Measurements from ENCODE around the gene CD24. TPM values are rescaled to one million over a fixed set of nuclear protein-coding genes. Genes with fewer than 3 reads are reported as not detected.
A peak's percentile ranks its signal among the peaks of the same experiment; 100 is the strongest.

The CD24 gene
- total RNA-seq, 1 experiment from 2014 or later, result 1,551 TPM

DNA sequence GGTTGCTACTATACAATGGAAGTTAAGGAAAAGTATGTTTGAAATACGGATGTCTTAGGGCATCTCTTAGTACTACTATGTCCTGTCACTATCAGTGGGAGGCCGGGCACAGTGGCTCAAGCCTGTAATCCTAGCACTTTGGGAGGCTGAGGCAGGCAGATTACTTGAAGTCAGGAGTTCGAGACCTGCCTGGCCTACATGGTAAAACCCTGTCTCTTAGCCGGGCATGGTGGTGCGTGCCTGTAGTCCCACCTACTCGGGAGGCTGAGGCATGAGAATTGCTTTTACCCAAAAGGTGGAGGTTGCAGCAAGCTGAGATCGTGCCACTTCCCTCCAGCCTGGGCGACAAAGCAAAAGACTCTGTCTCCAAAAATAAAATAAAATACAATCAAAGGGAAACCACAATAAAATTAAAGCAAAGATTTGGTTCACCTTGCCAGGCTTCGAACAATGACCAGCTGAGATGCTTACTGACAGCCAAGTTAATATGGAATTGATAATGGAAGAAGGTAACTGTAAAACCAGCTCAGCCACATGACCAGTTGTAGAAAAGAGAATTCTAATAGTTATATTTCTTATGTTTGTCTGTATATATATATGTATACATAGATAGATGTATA, 6.5 kb downstream of the CD24 start:
- H3K4me1 Mint-ChIP-seq, result peaks cover 0 to 15% of the 10 kb centered on the region in 2 experiments
- no peak overlapping the region for H2AFZ ChIP-seq (ENCODE audit: low read length)
- no peak overlapping the region for H2BK120ac ChIP-seq (ENCODE audit: low read depth, low read length, poor library complexity, severe bottlenecking)
- H4K91ac ChIP-seq (ENCODE audit: insufficient read length, low read depth, low read length), result no peak overlapping the region
- H4K8ac ChIP-seq (replicated peaks; ENCODE audit: insufficient read length, low read depth, low read length), result no peak overlapping the region
- no peak overlapping the region for H2BK20ac ChIP-seq (ENCODE audit: low read depth, low read length, poor library complexity, severe bottlenecking)
- H4K20me1 ChIP-seq (ENCODE audit: control insufficient read depth, insufficient read depth, insufficient read length), result no peaks in the 10 kb centered on the region
- H3K56ac ChIP-seq (ENCODE audit: insufficient read length, low read depth, low read length), result no peak overlapping the region
- H2BK15ac ChIP-seq (ENCODE audit: low read depth, low read length), result no peak overlapping the region
- H3K18ac ChIP-seq (ENCODE audit: insufficient read length, low read depth, low read length), result no peak overlapping the region
- H2BK12ac ChIP-seq (ENCODE audit: insufficient read length, low read depth, low read length), result no peak overlapping the region
- no peak overlapping the region for H3K23ac ChIP-seq (ENCODE audit: insufficient read length, low read depth, low read length)
- H3K9me3 Mint-ChIP-seq, result peaks cover 3 to 8% of the 10 kb centered on the region in 2 experiments; a peak in 4 of 5 replicates
- no peak overlapping the region for H3K4me3 Mint-ChIP-seq
- no CpG with 5 or more reads among the region's 9 CpGs for WGBS (ENCODE audit: extremely low coverage, insufficient read length, low lambda C conversion rate)
- no peak overlapping the region for H4K5ac ChIP-seq (ENCODE audit: insufficient read length, low read depth, low read length)
- H3T11ph ChIP-seq (ENCODE audit: low read length), result no peak overlapping the region
- no peaks in the 10 kb centered on the region for H3K9me3 ChIP-seq (ENCODE audit: control insufficient read depth, low read depth, low read length)
- no peaks in the 10 kb centered on the region for H3K79me1 ChIP-seq (ENCODE audit: insufficient read depth, low read depth, low read length, poor library complexity, severe bottlenecking)
- no peak overlapping the region for H2BK5ac ChIP-seq (ENCODE audit: insufficient read length, low read length)
- H3K23me2 ChIP-seq (ENCODE audit: insufficient read length, low read depth, low read length, poor library complexity, severe bottlenecking), result no peaks in the 10 kb centered on the region
- no peaks in the 10 kb centered on the region for H3K27me3 Mint-ChIP-seq (ENCODE audit: low read depth)
- H3K14ac ChIP-seq (ENCODE audit: insufficient read depth, low read length), result no peak overlapping the region
- peaks cover 30 to 46% (median 38%) of the 10 kb centered on the region in 3 experiments for H3K36me3 Mint-ChIP-seq (ENCODE audit: insufficient read depth in 1 of 3, low read depth in 3 of 3)
- H3K27ac ChIP-seq (ENCODE audit: insufficient read length, low read depth, low read length), result no peak overlapping the region
- no peak overlapping the region for H3K4me2 ChIP-seq (ENCODE audit: insufficient read depth, insufficient read length, low read length)
- H3K27me3 ChIP-seq (ENCODE audit: insufficient read depth, low read length), result no peaks in the 10 kb centered on the region
- TF ChIP-seq, protein P1, sequence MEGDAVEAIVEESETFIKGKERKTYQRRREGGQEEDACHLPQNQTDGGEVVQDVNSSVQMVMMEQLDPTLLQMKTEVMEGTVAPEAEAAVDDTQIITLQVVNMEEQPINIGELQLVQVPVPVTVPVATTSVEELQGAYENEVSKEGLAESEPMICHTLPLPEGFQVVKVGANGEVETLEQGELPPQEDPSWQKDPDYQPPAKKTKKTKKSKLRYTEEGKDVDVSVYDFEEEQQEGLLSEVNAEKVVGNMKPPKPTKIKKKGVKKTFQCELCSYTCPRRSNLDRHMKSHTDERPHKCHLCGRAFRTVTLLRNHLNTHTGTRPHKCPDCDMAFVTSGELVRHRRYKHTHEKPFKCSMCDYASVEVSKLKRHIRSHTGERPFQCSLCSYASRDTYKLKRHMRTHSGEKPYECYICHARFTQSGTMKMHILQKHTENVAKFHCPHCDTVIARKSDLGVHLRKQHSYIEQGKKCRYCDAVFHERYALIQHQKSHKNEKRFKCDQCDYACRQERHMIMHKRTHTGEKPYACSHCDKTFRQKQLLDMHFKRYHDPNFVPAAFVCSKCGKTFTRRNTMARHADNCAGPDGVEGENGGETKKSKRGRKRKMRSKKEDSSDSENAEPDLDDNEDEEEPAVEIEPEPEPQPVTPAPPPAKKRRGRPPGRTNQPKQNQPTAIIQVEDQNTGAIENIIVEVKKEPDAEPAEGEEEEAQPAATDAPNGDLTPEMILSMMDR (conservative IDR thresholded peaks at IDR 0.05), result no peak
- no peak overlapping the region for H3K9ac ChIP-seq (ENCODE audit: extremely low read depth, insufficient read length, low read length)
- H3K4ac ChIP-seq (ENCODE audit: low read depth, low read length), result no peak overlapping the region
- H3K4me1 ChIP-seq (ENCODE audit: insufficient read depth, low read length), result no peaks in the 10 kb centered on the region
- no peak overlapping the region for H2AK5ac ChIP-seq (ENCODE audit: insufficient read length, low read length)
- H3K27ac Mint-ChIP-seq, result peak overlapping the region in 2 of 3 experiments; percentile 25 to 84; a peak in 3 of 7 replicates
- DNase-seq, result no peak
- peaks cover 14% of the 10 kb centered on the region; the same call in 1 of the 2 replicates for H3K79me2 ChIP-seq (ENCODE audit: insufficient read depth, low read length)

Data from H9 (cell line).